ENCODE measurements around the gene MAP2K5.

The MAP2K5 gene

DNA sequence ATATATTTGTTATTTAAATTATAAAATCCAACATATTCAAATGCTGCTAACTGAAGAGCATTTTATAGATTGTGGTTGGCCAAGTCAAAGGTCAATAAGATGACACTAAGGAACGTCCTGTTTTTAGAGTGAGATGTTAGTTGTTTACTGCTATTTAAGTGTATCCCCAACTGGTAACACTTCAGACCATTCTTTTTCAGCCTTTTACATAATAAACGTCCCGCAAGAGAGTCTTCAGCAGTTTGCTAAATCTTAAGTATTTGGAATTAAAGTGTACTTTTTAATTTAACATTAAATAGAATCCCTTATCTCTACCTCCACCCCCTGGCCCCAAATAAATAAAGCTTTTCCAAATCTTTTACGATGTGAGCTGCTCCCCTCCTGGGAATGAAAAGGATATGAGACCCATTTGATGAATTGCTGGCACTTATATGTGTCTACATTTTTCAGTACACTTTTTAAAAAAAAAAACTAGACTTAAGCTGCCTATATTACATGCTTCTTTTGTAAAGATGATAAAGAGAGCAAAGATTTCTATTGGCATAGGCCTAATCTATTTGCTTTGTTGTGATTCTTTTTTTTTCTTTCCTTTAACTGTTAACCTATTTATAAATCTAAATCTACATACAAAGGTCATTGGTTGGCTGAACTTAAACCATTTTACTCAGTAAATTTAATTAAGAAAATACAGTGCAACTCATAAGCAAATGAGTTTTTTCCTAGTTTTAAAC is 181.0 kb downstream of the MAP2K5 start:
- TF ChIP-seq, protein P1, sequence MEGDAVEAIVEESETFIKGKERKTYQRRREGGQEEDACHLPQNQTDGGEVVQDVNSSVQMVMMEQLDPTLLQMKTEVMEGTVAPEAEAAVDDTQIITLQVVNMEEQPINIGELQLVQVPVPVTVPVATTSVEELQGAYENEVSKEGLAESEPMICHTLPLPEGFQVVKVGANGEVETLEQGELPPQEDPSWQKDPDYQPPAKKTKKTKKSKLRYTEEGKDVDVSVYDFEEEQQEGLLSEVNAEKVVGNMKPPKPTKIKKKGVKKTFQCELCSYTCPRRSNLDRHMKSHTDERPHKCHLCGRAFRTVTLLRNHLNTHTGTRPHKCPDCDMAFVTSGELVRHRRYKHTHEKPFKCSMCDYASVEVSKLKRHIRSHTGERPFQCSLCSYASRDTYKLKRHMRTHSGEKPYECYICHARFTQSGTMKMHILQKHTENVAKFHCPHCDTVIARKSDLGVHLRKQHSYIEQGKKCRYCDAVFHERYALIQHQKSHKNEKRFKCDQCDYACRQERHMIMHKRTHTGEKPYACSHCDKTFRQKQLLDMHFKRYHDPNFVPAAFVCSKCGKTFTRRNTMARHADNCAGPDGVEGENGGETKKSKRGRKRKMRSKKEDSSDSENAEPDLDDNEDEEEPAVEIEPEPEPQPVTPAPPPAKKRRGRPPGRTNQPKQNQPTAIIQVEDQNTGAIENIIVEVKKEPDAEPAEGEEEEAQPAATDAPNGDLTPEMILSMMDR (IDR thresholded peaks at IDR 0.05; ENCODE audit: borderline replicate concordance, insufficient read depth, low read depth, low read length) = no peak
- no peak overlapping the region for H3K4me3 ChIP-seq (ENCODE audit: low read depth, low read length)

DNA sequence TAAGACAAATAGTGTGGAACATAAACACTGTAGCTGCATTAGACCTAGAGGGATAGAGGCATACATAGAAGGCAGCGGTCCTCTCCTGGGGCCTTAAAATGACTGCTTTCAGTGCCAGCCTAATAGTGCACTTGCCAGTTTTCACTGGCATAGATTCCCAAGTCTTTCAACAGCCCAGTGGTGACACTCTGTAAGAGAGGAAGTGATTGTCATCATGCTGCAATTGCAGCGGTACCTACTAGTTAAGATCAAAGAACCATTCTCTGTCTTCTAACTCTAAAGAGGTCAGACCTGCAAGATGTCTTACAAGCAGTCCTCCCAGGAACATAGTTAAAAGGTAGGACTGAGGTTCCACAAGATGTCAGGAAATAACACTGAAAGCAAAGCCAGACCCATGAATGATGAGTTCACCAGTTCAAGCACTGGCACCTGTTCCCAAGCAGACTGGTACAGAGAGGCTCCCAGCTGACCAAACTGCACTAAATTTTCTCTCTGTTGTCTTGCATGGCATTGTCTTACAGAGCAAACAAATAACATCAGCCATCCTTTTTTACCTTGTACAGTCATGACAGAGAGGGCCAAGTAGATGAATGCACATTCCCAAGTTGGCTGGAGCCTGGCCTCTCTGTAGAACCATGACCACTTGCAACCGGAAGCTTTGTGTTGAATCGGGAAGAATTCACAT is 182.3 kb downstream of the MAP2K5 start:
- TF ChIP-seq, protein P1 (IDR thresholded peaks at IDR 0.05; ENCODE audit: borderline replicate concordance, insufficient read depth, low read depth, low read length) = no peak
- H3K4me3 ChIP-seq (ENCODE audit: low read depth, low read length) = no peak overlapping the region

DNA sequence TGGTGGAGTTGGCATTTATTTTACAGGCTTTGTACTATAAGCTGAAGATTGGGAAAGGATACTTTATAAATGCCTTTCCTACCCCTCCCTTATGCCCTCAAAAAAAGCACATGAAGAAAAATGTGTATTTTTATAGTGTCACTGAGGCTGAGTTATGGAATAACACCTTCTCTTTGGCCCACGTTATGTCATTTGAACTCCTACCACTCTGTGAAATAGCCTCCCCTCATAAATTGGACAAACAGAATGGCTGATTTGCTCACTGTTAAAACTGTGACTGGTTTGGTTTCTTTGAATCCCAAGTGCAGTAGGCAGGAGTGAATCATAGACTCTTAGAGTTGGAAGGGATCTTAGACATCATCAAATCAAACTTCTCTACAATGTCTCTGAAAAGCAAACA is 187.6 kb downstream of the MAP2K5 start:
- TF ChIP-seq, protein P1 (IDR thresholded peaks at IDR 0.05; ENCODE audit: borderline replicate concordance, insufficient read depth, low read depth, low read length) = no peak
- no peak overlapping the region for H3K4me3 ChIP-seq (ENCODE audit: low read depth, low read length)

DNA sequence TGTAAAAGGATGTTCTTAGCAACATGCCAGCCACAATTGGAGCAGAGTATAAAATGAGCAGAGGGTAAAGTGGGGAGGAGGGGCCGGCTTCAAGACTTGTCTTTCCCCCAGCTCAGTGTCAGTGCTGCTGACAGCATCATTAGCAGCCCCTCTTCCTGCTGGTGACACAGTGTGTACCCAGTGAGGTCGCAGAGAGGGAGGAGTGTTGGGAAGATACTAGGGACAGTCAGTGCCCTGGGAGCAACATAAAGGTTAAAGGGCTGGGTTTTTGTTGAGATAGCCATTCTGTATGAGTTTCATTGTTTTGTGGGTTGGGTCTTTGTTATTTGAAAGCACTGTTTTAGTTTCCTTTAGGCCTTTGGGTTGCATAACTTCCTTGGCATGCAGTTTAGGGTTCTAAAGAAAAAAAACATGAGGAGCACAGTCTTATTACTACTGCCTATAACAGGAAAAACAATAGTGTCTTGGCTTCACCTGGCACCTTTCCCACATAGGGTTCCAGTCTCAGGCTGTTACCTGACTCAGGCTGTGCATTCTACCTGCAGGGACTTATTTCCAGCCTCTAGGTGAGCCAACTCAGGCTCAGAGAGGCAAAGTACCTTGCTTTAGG is 188.7 kb downstream of the MAP2K5 start:
- TF ChIP-seq, protein P1 (IDR thresholded peaks at IDR 0.05; ENCODE audit: borderline replicate concordance, insufficient read depth, low read depth, low read length) = no peak
- no peak overlapping the region for H3K4me3 ChIP-seq (ENCODE audit: low read depth, low read length)

DNA sequence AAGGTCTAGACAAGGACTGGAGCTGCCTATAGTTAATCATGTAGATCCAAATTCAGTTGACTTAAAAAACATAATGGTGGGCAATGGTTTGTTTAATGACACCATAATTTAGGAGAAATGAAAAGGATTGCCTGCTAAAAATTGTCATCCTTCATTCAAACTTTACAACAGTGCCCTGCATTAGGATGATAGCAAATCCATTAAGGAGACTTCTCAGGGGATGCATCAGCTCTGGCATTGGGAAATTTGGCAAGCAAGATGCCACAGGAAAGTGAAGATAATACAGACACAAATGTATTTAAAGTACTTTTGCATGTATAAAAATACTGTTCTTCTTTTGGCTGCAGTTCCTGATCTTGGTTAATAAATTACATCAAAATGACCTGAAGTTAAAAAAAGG is 189.7 kb downstream of the MAP2K5 start:
- no peak overlapping the region for H3K4me3 ChIP-seq (ENCODE audit: low read depth, low read length)
- TF ChIP-seq, protein P1 (IDR thresholded peaks at IDR 0.05; ENCODE audit: borderline replicate concordance, insufficient read depth, low read depth, low read length) = no peak

DNA sequence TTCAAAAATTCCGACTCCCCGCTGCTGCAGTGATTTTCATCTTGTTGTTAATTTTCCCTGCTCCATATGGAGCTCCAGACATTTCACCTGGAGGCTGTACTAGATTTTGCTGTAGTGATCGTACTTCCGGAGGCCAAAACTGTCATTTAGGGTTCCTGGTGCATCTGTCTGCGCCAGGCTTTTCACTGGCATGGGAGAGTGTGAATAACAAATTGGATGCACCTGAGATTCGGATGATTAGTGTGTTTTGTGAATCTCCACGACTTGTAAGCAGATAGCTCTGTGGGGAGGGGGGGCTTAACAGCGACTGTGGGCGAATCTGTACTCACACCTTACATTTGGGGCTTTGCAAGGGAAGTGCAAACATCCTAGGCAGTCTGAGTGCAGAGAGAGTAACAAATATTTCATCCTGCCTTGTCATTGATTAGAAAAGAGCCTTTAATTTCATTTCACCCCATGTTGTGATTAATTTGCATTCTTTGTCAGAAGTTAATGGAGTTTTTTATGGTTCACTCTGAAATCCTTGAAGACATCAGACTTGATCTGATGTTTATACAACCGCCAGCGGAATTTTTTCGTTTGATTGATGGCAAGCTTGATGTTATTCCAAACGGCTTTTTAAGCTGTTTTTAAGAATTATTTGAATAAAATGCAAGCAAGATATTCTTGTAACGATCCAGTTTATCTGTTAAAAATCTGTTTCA is 190.3 kb downstream of the MAP2K5 start:
- TF ChIP-seq, protein P1 (IDR thresholded peaks at IDR 0.05; ENCODE audit: borderline replicate concordance, insufficient read depth, low read depth, low read length) = no peak

More for the DNA sequence above, 190.3 kb downstream of the MAP2K5 start:
- H3K4me3 ChIP-seq (ENCODE audit: low read depth, low read length) = no peak overlapping the region

Measured in GM12875 (cell line).